Osteoblast (primary cell): Measurements from ENCODE around the gene ASB7. TPM values are rescaled to one million over a fixed set of nuclear protein-coding genes. Genes with fewer than 3 reads are reported as not detected.

Experiments
- DNase-seq: peaks from one replicate; pipeline ENCODE4 v3.0.0; 2011; ENCODE audit warnings: low spot score, mixed read lengths; ENCODE audit not compliant: insufficient read length; ENCODE audit errors: missing footprints
- H2AFZ ChIP-seq: 2 replicates; pipeline ENCODE4 v1.6.0; 2011; ENCODE audit warnings: mild to moderate bottlenecking, low read length
- H3K27ac ChIP-seq: 2 replicates; pipeline ENCODE4 v1.5.1; 2011; ENCODE audit warnings: mild to moderate bottlenecking, low read depth, low read length, moderate library complexity
- H3K27me3 ChIP-seq: 2 replicates; pipeline ENCODE4 v1.6.0; 2012; ENCODE audit warnings: mild to moderate bottlenecking, control low read depth, inconsistent platforms, low read length, moderate library complexity; ENCODE audit not compliant: insufficient read depth
- H3K36me3 ChIP-seq: 2 replicates; pipeline ENCODE4 v1.5.1; 2011; ENCODE audit warnings: mild to moderate bottlenecking, low read length, control low read depth, moderate library complexity; ENCODE audit not compliant: insufficient read depth
- H3K4me1 ChIP-seq: 2 replicates; pipeline ENCODE4 v1.5.1; 2011; ENCODE audit warnings: mild to moderate bottlenecking, low read length, control low read depth, moderate library complexity; ENCODE audit not compliant: insufficient read depth
- H3K4me2 ChIP-seq: 2 replicates; pipeline ENCODE4 v1.6.0; 2011; ENCODE audit warnings: mild to moderate bottlenecking, low read length; ENCODE audit not compliant: insufficient read depth
- H3K4me3 ChIP-seq: fragments of 200-600 bp; sonication (generic); 3 replicates; pipeline ENCODE4 v1.5.1; 2012; ENCODE audit warnings: mild to moderate bottlenecking, low read length, inconsistent platforms; ENCODE audit not compliant: insufficient read depth
- H3K79me2 ChIP-seq: 2 replicates; pipeline ENCODE4 v1.6.0; 2012; ENCODE audit warnings: mild to moderate bottlenecking, low read length, control low read depth, inconsistent platforms; ENCODE audit not compliant: insufficient read depth
- H3K9me3 ChIP-seq: 2 replicates; pipeline ENCODE4 v1.5.1; 2011; ENCODE audit warnings: low read depth, low read length, control low read depth
- H4K20me1 ChIP-seq: 2 replicates; pipeline ENCODE4 v1.6.0; 2012; ENCODE audit warnings: mild to moderate bottlenecking, low read length, control low read depth; ENCODE audit not compliant: insufficient read depth
- total RNA-seq: library from RNA; depleted of rRNA; stranded (reverse); fragments of >200 nt; gene quantifications from 2 replicates; pipeline ENCODE4 v1.2.3, GENCODE V29; 2012
- TF ChIP-seq, protein P1 (sequence below): IDR thresholded peaks from 2 replicates; pipeline ENCODE4 v1.5.1; 2011; ENCODE audit warnings: mild to moderate bottlenecking, low read depth, low read length, moderate library complexity; ENCODE audit errors: extremely low read depth

ASB7 gene
- total RNA-seq, 1 donor, result 18.1 TPM

DNA sequence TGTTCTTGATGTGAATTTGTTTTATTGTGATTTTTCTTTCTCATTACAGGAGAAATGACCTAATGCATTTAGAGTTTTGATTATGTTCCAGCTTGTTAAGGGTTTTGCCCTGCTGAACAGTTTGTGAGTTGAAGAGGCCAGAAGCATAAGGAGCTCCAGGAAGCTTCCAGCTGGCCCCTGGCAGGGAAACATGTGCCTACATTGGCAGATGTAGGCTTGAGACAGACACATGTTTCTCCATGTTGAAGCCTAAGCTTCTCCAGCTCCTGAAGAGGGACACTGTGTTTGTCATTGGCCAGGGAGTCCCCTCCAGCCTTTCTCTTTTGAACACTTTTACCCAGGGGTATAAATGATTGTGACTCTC, 88.4 kb downstream of the ASB7 start:
- Histone ChIP-seq H3K27ac (no peak overlapping the region), H3K79me2 (no peaks in the 10 kb centered on the region), H4K20me1 (no peaks in the 10 kb centered on the region), H3K9me3 (no peaks in the 10 kb centered on the region), H3K4me3 (no peak overlapping the region), H3K4me2 (no peak overlapping the region), H3K4me1 (peaks cover 53% of the 10 kb centered on the region), H3K36me3 (no peaks in the 10 kb centered on the region), H2AFZ (no peak overlapping the region), H3K27me3 (no peaks in the 10 kb centered on the region)
- no peak for DNase-seq
- TF ChIP-seq, protein P1, sequence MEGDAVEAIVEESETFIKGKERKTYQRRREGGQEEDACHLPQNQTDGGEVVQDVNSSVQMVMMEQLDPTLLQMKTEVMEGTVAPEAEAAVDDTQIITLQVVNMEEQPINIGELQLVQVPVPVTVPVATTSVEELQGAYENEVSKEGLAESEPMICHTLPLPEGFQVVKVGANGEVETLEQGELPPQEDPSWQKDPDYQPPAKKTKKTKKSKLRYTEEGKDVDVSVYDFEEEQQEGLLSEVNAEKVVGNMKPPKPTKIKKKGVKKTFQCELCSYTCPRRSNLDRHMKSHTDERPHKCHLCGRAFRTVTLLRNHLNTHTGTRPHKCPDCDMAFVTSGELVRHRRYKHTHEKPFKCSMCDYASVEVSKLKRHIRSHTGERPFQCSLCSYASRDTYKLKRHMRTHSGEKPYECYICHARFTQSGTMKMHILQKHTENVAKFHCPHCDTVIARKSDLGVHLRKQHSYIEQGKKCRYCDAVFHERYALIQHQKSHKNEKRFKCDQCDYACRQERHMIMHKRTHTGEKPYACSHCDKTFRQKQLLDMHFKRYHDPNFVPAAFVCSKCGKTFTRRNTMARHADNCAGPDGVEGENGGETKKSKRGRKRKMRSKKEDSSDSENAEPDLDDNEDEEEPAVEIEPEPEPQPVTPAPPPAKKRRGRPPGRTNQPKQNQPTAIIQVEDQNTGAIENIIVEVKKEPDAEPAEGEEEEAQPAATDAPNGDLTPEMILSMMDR, result no peak

DNA sequence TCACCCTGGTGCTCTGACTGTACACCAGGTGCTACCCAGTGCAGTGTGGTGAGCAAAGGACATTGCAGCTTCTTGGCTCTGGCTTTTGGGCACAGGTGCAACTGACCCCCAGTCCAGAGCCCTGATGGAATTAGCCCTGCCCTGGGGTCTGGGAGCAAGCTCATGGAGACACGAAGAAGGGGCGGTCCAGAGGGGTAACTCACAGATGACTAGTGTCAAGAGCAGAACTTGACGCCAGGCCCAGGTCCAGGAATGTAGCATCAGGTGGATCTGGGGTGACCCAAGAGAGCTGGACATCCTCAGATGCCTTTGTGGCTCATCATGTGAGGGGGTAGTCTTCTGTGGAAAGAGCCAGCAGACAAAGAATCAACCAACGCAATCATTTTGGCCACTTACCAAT, 88.9 kb downstream of the ASB7 start:
- TF ChIP-seq, protein P1, result no peak
- H3K27me3 ChIP-seq, result no peaks in the 10 kb centered on the region
- no peak overlapping the region for H3K4me3 ChIP-seq
- H3K9me3 ChIP-seq, result no peaks in the 10 kb centered on the region
- H3K4me1 ChIP-seq, result peaks cover 52% of the 10 kb centered on the region
- no peaks in the 10 kb centered on the region for H4K20me1 ChIP-seq
- H3K27ac ChIP-seq, result no peak overlapping the region
- H3K4me2 ChIP-seq, result no peak overlapping the region
- no peaks in the 10 kb centered on the region for H3K36me3 ChIP-seq
- H3K79me2 ChIP-seq, result no peaks in the 10 kb centered on the region
- no peak for DNase-seq
- no peak overlapping the region for H2AFZ ChIP-seq

DNA sequence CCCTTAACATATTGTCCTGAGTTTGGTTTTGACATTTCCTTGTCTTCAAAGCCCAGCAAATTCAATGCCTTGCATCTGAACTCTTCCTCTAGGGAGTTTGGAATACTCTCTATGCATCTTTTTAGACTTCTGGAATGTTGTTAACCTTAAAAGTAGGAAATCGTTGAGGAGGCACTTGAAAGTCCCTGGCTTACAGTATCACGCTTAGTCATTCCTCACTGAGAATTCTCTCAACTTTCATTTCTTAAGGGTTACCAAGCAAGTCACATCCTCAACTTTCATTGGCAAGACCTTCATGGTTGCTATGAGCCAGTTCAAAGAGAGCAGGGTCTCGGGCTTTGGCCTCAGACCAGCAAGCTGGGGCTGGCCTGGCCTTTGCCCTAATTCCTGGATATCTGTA, 89.9 kb downstream of the ASB7 start:
- peaks cover 48% of the 10 kb centered on the region for H3K4me1 ChIP-seq
- H3K27ac ChIP-seq, result peak overlapping the region; percentile 25
- H3K79me2 ChIP-seq, result no peaks in the 10 kb centered on the region
- no peaks in the 10 kb centered on the region for H4K20me1 ChIP-seq
- TF ChIP-seq, protein P1, result no peak
- no peaks in the 10 kb centered on the region for H3K9me3 ChIP-seq
- no peak overlapping the region for H3K4me3 ChIP-seq
- peak overlapping the region; percentile 57 for H2AFZ ChIP-seq
- H3K36me3 ChIP-seq, result no peaks in the 10 kb centered on the region
- peak; percentile 46 for DNase-seq
- H3K27me3 ChIP-seq, result no peaks in the 10 kb centered on the region
- H3K4me2 ChIP-seq, result no peak overlapping the region

GRCh38 chr15:100692671-100693070, 90.3 kb downstream of the ASB7 start:
- Histone ChIP-seq H3K4me2 (no peak overlapping the region), H3K36me3 (no peaks in the 10 kb centered on the region), H3K79me2 (no peaks in the 10 kb centered on the region), H3K27ac (peak overlapping the region; percentile 25), H3K4me1 (peaks cover 46% of the 10 kb centered on the region), H3K9me3 (no peaks in the 10 kb centered on the region), H3K4me3 (no peak overlapping the region), H4K20me1 (no peaks in the 10 kb centered on the region), H3K27me3 (no peaks in the 10 kb centered on the region), H2AFZ (peak overlapping the region; percentile 57)
- DNase-seq, result peak; percentile 18
- TF ChIP-seq, protein P1, result no peak
